ENCODE results near the gene CFAP46.

Gene CFAP46

GRCh38 chr10:132786884-132787494 is 155.4 kb downstream of the CFAP46 start:
- no peak overlapping the region for H3K4me3 ChIP-seq (ENCODE audit: low read length)
- H3K27ac ChIP-seq (ENCODE audit: low read depth, low read length): no peak overlapping the region
- H3K36me3 ChIP-seq (ENCODE audit: control insufficient read depth, insufficient read depth, low read length): peaks cover 5% of the 10 kb centered on the region
- no peak overlapping the region for H3K9ac ChIP-seq (ENCODE audit: low read length)
- H3K27me3 ChIP-seq (ENCODE audit: control insufficient read depth, insufficient read depth, low read length): peaks cover 9% of the 10 kb centered on the region
- H3K4me1 ChIP-seq (ENCODE audit: control insufficient read depth, insufficient read depth, low read length): no peaks in the 10 kb centered on the region

- H3K9ac ChIP-seq (ENCODE audit: low read length): no peak overlapping the region
- peaks cover 9% of the 10 kb centered on the region for H3K27me3 ChIP-seq (ENCODE audit: control insufficient read depth, insufficient read depth, low read length)
- peaks cover 10% of the 10 kb centered on the region for H3K36me3 ChIP-seq (ENCODE audit: control insufficient read depth, insufficient read depth, low read length)
- H3K4me1 ChIP-seq (ENCODE audit: control insufficient read depth, insufficient read depth, low read length): no peaks in the 10 kb centered on the region
- H3K4me3 ChIP-seq (ENCODE audit: low read length): peak overlapping the region; percentile 4
- H3K27ac ChIP-seq (ENCODE audit: low read depth, low read length): no peak overlapping the region
Observed at GRCh38 chr10:132786476-132786883, 155.9 kb downstream of the CFAP46 start.

DNA sequence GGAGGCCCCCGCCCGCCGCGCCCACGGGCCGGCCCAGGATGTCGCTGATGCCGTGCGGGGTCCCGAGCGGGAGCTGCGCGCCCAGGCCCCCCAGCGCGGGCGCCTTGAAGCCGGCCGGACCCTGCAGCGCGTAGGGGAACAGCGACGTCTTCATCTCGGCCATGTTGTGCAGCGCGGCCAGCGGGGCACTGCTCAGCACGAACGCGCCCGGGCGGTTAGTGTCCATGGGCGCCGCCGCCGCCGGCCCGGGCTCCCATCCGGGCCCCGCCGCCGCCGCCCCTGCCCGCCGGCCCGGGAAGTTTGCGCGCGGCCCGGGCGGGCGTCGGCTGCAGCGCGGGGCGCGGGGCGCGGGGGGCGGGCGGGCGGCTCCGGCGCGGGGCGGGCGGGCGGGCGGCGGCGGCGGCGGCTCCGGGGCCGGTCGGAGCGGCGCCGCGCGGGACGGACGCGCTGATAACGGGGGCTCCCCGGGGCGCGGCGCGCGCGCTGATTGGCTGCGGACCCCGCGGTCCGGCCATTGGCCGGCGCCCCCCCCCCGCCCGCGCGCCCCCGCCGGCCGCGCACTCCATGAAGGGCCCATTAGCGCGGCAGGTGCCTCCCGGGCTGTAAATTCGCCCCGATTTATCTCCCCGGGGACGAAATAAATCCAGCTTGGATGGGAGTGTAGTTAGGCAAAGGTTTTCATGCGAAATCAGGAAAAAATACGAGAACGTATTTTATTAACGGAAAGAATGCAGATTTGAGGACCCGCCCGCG is 156.5 kb downstream of the CFAP46 start, which contains the start of gene NKX6-2:
TSS of gene NKX6-2 (minus strand) at position 425 of the 753 bp plus-strand sequence. CDS start at position 226, 199 bp downstream.
- Histone ChIP-seq H3K9ac (ENCODE audit: low read length) (no peak within 1 kb of the TSS), H3K27ac (ENCODE audit: low read depth, low read length) (no peak within 1 kb of the TSS), H3K4me1 (ENCODE audit: control insufficient read depth, insufficient read depth, low read length) (no peaks in the 10 kb centered on the region), H3K36me3 (ENCODE audit: control insufficient read depth, insufficient read depth, low read length) (peaks cover 13% of the 10 kb centered on the region), H3K4me3 (ENCODE audit: low read length) (peak within 1 kb of the TSS; percentile 4), H3K27me3 (ENCODE audit: control insufficient read depth, insufficient read depth, low read length) (peaks cover 9% of the 10 kb centered on the region)

DNA sequence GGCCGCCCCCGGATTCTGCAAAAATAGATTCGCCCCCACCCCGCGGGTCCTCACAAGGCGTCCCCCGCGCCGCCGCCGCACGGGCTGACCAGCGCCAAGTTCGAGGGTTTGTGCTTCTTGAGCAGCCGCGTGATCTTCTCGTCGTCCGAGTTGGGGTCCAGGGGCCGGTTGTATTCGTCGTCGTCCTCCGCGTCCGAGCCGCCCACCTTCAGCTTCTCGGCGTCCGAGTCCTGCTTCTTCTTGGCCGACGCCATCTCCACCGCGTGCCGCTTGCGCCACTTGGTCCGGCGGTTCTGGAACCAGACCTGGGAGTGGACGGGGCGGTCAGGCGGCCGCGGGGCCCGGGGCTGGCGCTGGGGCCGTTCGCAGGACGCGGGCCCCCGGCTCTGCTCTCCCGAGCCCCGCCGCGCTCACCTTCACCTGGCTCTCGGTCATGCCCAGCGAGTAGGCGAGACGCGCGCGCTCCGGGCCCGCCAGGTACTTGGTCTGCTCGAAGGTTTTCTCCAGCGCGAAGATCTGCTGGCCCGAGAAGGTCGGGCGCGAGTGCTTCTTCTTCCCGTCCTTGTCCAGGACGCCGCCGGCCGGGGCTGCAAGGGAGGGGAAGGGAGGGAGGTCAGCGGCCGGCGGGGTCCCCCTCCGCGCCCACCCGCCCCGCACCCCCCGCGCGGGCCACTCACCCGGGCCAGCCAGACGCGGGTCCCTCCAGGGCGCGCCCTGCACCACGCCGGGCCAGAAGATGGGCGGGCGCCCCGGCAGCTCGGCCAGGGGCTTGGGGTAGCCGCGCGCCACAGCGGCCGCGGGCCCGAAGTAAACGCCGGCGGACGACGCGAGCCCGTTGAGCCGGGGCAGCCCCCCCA is 157.3 kb downstream of the CFAP46 start:
- Histone ChIP-seq H3K36me3 (ENCODE audit: control insufficient read depth, insufficient read depth, low read length) (peaks cover 13% of the 10 kb centered on the region), H3K4me1 (ENCODE audit: control insufficient read depth, insufficient read depth, low read length) (no peaks in the 10 kb centered on the region), H3K4me3 (ENCODE audit: low read length) (no peak overlapping the region), H3K9ac (ENCODE audit: low read length) (no peak overlapping the region), H3K27ac (ENCODE audit: low read depth, low read length) (no peak overlapping the region), H3K27me3 (ENCODE audit: control insufficient read depth, insufficient read depth, low read length) (peaks cover 9% of the 10 kb centered on the region)

DNA sequence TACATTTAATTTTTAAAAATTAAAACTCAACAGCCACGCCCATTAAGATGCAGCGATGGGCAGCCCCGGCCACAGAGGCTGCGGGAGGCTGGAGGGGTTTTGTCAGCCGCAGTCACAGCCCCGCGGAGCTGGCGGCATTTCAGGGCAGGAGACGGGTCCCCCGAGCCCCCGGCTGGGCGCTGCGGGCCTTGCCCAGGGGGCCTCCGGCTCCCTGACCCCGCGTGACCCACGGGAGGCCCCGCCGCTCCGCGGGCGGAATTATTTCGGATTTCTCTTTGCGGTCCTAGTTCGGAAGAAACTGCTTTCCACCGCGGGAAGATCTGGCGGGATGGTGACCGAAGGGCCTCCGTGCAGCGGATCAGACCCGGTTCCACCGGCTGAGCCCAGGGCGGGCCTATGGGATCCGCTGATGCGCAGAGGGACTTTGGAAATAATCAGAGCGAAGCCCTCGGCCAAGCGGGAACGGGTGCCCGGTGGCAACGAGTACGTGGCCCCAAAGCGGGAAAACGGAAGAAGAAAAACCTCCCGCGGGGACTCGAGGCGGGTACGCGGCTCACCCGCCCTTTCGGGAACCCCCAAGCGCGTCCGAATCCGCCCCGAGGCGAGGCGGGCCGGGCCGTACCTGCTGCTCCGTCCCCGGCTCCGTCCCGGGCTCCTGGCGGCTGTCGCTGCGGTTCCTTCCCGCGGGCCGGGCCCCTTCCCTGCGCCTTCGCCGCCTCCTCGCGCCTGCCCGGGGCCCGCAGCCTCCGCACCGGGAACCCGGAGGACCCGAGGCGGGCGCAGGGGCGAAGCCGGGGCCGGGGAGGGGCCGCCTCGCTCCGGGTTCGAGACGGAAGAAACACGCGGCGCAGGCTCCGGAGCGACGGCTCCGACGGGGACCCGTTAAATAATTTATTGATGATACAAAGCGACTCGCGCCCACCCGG is 158.2 kb downstream of the CFAP46 start:
- Histone ChIP-seq H3K27me3 (ENCODE audit: control insufficient read depth, insufficient read depth, low read length) (peaks cover 9% of the 10 kb centered on the region), H3K9ac (ENCODE audit: low read length) (no peak overlapping the region), H3K4me3 (ENCODE audit: low read length) (no peak overlapping the region), H3K36me3 (ENCODE audit: control insufficient read depth, insufficient read depth, low read length) (peaks cover 13% of the 10 kb centered on the region), H3K4me1 (ENCODE audit: control insufficient read depth, insufficient read depth, low read length) (no peaks in the 10 kb centered on the region), H3K27ac (ENCODE audit: low read depth, low read length) (no peak overlapping the region)

DNA sequence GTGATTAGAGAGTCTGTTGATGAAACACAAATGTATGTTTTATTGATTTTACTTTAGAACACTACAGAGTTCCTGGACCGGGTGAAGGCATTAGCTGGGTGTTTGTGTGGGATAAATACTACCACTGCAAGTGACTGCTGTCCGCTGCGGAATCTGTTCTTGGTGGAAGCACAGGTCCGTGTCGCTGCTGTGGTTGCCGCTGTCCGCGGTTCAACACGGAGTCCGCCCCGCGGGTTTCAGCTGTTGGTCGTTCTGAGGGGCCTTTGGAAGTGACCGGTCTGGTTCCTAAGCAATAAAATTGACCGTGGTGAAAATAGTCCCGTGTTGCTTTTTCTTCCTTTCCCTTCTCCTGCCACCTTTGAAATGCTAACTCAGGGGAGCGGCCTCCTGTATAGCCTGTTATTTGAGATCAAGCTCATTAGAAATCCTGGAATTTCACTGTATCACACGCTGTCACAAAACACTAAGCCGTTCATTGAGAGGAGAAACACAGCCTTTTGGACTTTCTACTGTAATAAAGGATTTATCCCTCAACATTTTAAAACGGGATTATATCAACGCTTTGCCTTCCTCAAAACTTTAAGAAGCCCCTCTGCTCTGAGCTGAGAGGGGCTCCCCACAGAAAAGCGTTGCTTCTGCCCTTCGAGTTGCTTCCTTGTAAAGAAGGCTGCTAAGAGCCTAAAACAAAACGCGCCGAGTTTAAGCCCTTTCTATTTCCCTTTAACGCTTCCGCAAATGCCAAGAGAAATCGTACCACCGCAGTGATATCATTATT is 159.0 kb downstream of the CFAP46 start:
- H3K4me3 ChIP-seq (ENCODE audit: low read length): no peak overlapping the region

GRCh38 chr10:132781556-132781955 is 160.8 kb downstream of the CFAP46 start:
- Histone ChIP-seq H3K27ac (ENCODE audit: low read depth, low read length) (no peak overlapping the region), H3K36me3 (ENCODE audit: control insufficient read depth, insufficient read depth, low read length) (peaks cover 19% of the 10 kb centered on the region), H3K4me3 (ENCODE audit: low read length) (no peak overlapping the region), H3K9ac (ENCODE audit: low read length) (no peak overlapping the region), H3K27me3 (ENCODE audit: control insufficient read depth, insufficient read depth, low read length) (no peaks in the 10 kb centered on the region), H3K4me1 (ENCODE audit: control insufficient read depth, insufficient read depth, low read length) (no peaks in the 10 kb centered on the region)

More for the DNA sequence above, 159.0 kb downstream of the CFAP46 start:
- Histone ChIP-seq H3K36me3 (ENCODE audit: control insufficient read depth, insufficient read depth, low read length) (peaks cover 17% of the 10 kb centered on the region), H3K4me1 (ENCODE audit: control insufficient read depth, insufficient read depth, low read length) (no peaks in the 10 kb centered on the region), H3K27me3 (ENCODE audit: control insufficient read depth, insufficient read depth, low read length) (peaks cover 5% of the 10 kb centered on the region), H3K9ac (ENCODE audit: low read length) (no peak overlapping the region), H3K27ac (ENCODE audit: low read depth, low read length) (no peak overlapping the region)

DNA sequence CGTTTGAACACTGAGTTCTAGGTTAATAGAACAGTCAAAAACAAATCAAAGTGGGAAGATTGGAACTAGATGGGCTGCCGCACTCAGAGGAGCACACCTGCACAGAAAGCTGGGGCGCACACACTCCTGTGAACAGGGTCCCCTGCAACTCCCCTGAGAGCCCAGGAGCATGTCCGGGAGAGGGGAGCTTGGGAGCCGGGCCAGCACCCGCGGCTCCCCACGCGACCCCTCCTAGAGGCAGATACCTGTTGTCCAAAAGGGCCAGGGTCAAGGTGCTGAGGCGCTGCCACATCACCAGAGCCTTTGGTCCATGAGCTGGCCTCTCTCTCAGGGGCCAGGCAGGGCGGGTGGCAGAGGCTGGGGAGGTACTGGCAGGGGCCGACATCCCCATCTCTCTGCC is 162.0 kb downstream of the CFAP46 start:
- no peaks in the 10 kb centered on the region for H3K4me1 ChIP-seq (ENCODE audit: control insufficient read depth, insufficient read depth, low read length)
- no peak overlapping the region for H3K9ac ChIP-seq (ENCODE audit: low read length)
- H3K4me3 ChIP-seq (ENCODE audit: low read length): no peak overlapping the region
- no peak overlapping the region for H3K27ac ChIP-seq (ENCODE audit: low read depth, low read length)
- H3K27me3 ChIP-seq (ENCODE audit: control insufficient read depth, insufficient read depth, low read length): no peaks in the 10 kb centered on the region
- peaks cover 19% of the 10 kb centered on the region for H3K36me3 ChIP-seq (ENCODE audit: control insufficient read depth, insufficient read depth, low read length)

DNA sequence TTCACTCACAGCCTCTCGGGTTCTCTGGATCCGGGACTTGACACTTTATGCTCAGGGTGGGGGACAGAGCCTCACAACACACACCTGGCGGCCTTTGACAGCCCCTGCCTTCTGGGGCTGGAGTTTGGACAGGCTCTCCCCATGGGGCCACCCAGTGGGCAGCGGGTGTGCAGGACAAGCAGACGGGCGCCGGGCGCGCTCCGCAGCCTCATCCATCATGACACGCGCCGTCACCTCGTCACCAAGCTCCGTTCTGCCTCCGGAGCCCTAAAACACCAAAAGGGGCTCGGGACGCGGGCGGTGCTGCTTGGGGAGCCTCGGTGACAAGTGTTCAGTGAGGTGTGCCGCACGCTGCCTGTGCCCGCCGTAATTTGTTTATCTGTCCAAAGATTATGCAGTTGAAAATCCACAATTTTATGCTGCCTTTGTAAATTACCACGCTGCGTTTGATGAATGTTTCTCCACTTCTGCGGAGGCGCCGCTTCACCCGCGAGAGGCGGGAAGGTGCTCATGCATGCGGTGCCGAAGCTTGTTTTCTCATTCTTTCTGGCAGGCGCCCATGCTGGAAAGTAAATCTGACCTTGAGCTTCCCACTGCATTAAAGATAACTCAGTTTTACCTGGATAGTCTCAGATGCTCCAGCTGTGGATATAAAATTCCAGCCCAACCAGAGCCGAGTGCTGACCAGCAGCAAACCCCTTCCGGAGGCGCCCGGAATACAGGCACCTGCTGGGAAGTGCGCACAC is 162.6 kb downstream of the CFAP46 start:
- Histone ChIP-seq H3K9ac (ENCODE audit: low read length) (no peak overlapping the region), H3K4me1 (ENCODE audit: control insufficient read depth, insufficient read depth, low read length) (no peaks in the 10 kb centered on the region), H3K27me3 (ENCODE audit: control insufficient read depth, insufficient read depth, low read length) (no peaks in the 10 kb centered on the region), H3K27ac (ENCODE audit: low read depth, low read length) (no peak overlapping the region), H3K4me3 (ENCODE audit: low read length) (no peak overlapping the region), H3K36me3 (ENCODE audit: control insufficient read depth, insufficient read depth, low read length) (peaks cover 19% of the 10 kb centered on the region)

DNA sequence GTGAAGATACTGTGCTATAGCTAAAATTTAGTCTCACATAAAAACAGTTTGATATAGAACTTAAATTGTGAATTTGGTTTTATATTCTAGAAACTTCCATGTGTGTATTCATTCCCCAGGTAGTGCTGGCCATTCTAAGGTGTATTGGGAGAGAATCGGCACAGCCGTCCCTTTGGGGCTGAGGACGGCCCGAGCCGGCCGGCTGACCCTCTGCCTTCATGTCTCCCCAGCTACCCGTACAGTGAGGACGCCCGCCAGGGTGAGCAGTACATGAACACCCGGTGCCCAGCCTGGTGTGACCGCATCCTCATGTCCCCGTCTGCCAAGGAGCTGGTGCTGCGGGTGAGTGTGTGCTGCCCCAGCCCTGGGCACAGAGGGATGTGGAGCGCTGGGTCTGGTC is 164.9 kb downstream of the CFAP46 start:
- no peak overlapping the region for H3K4me3 ChIP-seq (ENCODE audit: low read length)
- H3K36me3 ChIP-seq (ENCODE audit: control insufficient read depth, insufficient read depth, low read length): peaks cover 17% of the 10 kb centered on the region
- no peaks in the 10 kb centered on the region for H3K27me3 ChIP-seq (ENCODE audit: control insufficient read depth, insufficient read depth, low read length)
- H3K9ac ChIP-seq (ENCODE audit: low read length): no peak overlapping the region
- no peak overlapping the region for H3K27ac ChIP-seq (ENCODE audit: low read depth, low read length)
- H3K4me1 ChIP-seq (ENCODE audit: control insufficient read depth, insufficient read depth, low read length): no peaks in the 10 kb centered on the region

GRCh38 chr10:132776821-132777220 is 165.5 kb downstream of the CFAP46 start:
- Histone ChIP-seq H3K27me3 (ENCODE audit: control insufficient read depth, insufficient read depth, low read length) (no peaks in the 10 kb centered on the region), H3K27ac (ENCODE audit: low read depth, low read length) (no peak overlapping the region), H3K4me1 (ENCODE audit: control insufficient read depth, insufficient read depth, low read length) (no peaks in the 10 kb centered on the region), H3K9ac (ENCODE audit: low read length) (no peak overlapping the region), H3K4me3 (ENCODE audit: low read length) (no peak overlapping the region), H3K36me3 (ENCODE audit: control insufficient read depth, insufficient read depth, low read length) (peaks cover 13% of the 10 kb centered on the region)
